ENCODE data around the gene TNC. TPM values are rescaled to one million over a fixed set of nuclear protein-coding genes. Genes with fewer than 3 reads are reported as not detected.

The TNC gene
- total and polyA plus RNA-seq, 2 of the 4 experiments (the other 2 are of a cell fraction) = 192 to 253 TPM

- Histone ChIP-seq H4K8ac (ENCODE audit: low read depth in 2 of 2, low read length in 2 of 2) (peak overlapping the region in 1 of 2 experiments; percentile 50; a peak in 2 of 4 replicates), H2AK9ac (replicated peaks; ENCODE audit: low read depth, low read length, poor library complexity) (no peak overlapping the region), H3K23ac (ENCODE audit: low read depth, low read length) (0 out of 2 replicates have a peak overlapping the region, but pooled peaks have one; percentile 13), H2AK5ac (ENCODE audit: low read depth, low read length) (peak overlapping the region; percentile 74), H3K79me1 (ENCODE audit: low read depth in 1 of 2, low read length in 2 of 2) (no peaks in the 10 kb centered on the region), H3K56ac (ENCODE audit: extremely low read depth, insufficient read depth, low read length) (no peak overlapping the region), H4K5ac (ENCODE audit: low read depth, low read length) (no peak overlapping the region), H2BK120ac (ENCODE audit: low read depth, low read length) (peak overlapping the region; percentile 80), H3K4me3 (ENCODE audit: insufficient read depth, low read depth, low read length) (no peak overlapping the region), H3K9ac (ENCODE audit: low read depth, low read length) (no peak overlapping the region), H2BK20ac (ENCODE audit: low read depth, low read length) (peak overlapping the region; percentile 84), H3K4me2 (ENCODE audit: low read depth, low read length) (no peak overlapping the region), H3K9me1 (ENCODE audit: insufficient read depth, low read length) (peaks cover 18% of the 10 kb centered on the region), H3K4ac (ENCODE audit: low read depth, low read length) (peak overlapping the region; percentile 41; the same call in 1 of the 2 replicates), H4K91ac (ENCODE audit: insufficient read depth, low read depth, low read length) (peak overlapping the region; percentile 49), H3K27me3 (ENCODE audit: control insufficient read depth, insufficient read depth, low read length) (no peaks in the 10 kb centered on the region), H3K36me3 (ENCODE audit: control insufficient read depth, insufficient read depth, low read length) (no peaks in the 10 kb centered on the region), H4K20me1 (ENCODE audit: insufficient read depth, low read length) (no peaks in the 10 kb centered on the region), H3K4me1 (ENCODE audit: control insufficient read depth, insufficient read depth, low read length) (peaks cover 18% of the 10 kb centered on the region), H2BK15ac (ENCODE audit: low read depth, low read length) (peak overlapping the region; percentile 59; the same call in 2 of the 3 replicates), H3K14ac (replicated peaks; ENCODE audit: low read depth, low read length) (peak overlapping the region; percentile 78), H3K27ac (ENCODE audit: insufficient read depth, low read length) (peak overlapping the region; percentile 5; the same call in 1 of the 2 replicates), H3K18ac (ENCODE audit: low read depth, low read length) (peak overlapping the region; percentile 26; the same call in 1 of the 2 replicates), H2AFZ (replicated peaks; ENCODE audit: low read length, poor library complexity) (peak overlapping the region; percentile 44), H3K9me3 (ENCODE audit: control insufficient read depth, insufficient read depth, low read length) (no peaks in the 10 kb centered on the region), H2BK5ac (ENCODE audit: low read depth, low read length, poor library complexity, severe bottlenecking) (peak overlapping the region; percentile 62)
- DNase-seq (peak; percentile 74), ATAC-seq (ENCODE audit: low read depth) (no peak)
- intact Hi-C loops (cut with micrococcal nuclease) (no loop called here), in situ Hi-C loops (cut with MboI; ENCODE audit: low sequenced_read_pairs) (no loop called here), dilution Hi-C loops (cut with HindIII; ENCODE audit: low sequenced_read_pairs, unreplicated experiment) (no loop called here)
- ChIA-PET CTCF (interaction anchor here (0.6 kb wide), 1 partner anchor 47 kb away, joined by 4 read pairs; no protein-coding TSS in a partner anchor), POLR2A (ENCODE audit: unreplicated experiment) (no interaction called here)
- no TSS peak for BruUV-seq (replicated peaks)
- 20% methylated on average over 1 of the region's 8 CpGs; no CpG with 5 or more reads in 1 of the 2 experiments for WGBS, 2 experiments (ENCODE audit: extremely low coverage in 2 of 2, insufficient read length in 1 of 2)
- TF ChIP-seq CHD1 (IDR thresholded peaks at IDR 0.05; ENCODE audit: low read depth, low read length) (no peak), CEBPB (IDR thresholded peaks at IDR 0.05; ENCODE audit: low read depth, low read length) (peak; percentile 67), BHLHE40 (IDR thresholded peaks at IDR 0.05; ENCODE audit: low read depth, low read length) (no peak), MAFK (IDR thresholded peaks at IDR 0.05; ENCODE audit: low read depth, low read length) (no peak), RFX5 (IDR thresholded peaks at IDR 0.05; ENCODE audit: low read depth, low read length) (no peak), POLR2A (IDR thresholded peaks at IDR 0.05; ENCODE audit: low read depth, low read length) (no peak), SMC3 (IDR thresholded peaks at IDR 0.05; ENCODE audit: low read depth, low read length) (no peak), FOS (IDR thresholded peaks at IDR 0.05; ENCODE audit: low read depth, low read length) (no peak)
These were observed 18.1 kb upstream of the TNC start for GRCh38 chr9:115135821-115136778.

Measured in IMR-90 (cell line).